GM18867 (cell line): Measurements from ENCODE around the gene ZNF552.

ENCODE experiments used
- ATAC-seq: cut with Tn5 transposase; IDR thresholded peaks from one replicate; pipeline ENCODE4 v1.9.1; 2021; ENCODE audit warnings: mild to moderate bottlenecking, moderate library complexity; ENCODE audit not compliant: unreplicated experiment

The ZNF552 gene

GRCh38 chr19:57779220-57779845 lies 35.4 kb downstream of the ZNF552 start:
- ATAC-seq = no peak

- ATAC-seq = no peak
These were observed 36.4 kb downstream of the ZNF552 start for GRCh38 chr19:57778336-57778735.

GRCh38 chr19:57776764-57777296 lies 37.9 kb downstream of the ZNF552 start:
- ATAC-seq = no peak

GRCh38 chr19:57773488-57773887 lies 41.2 kb downstream of the ZNF552 start:
- no peak for ATAC-seq

- ATAC-seq = no peak
These were observed 43.3 kb downstream of the ZNF552 start for GRCh38 chr19:57771417-57771816.

GRCh38 chr19:57769345-57770131 lies 45.2 kb downstream of the ZNF552 start, which contains the start of gene ZNF586:
Gene ZNF586 (plus strand): TSS chr19:57769676. CDS start chr19:57769843, 167 bp downstream.
- ATAC-seq = peak; percentile 95

GRCh38 chr19:57759096-57759495 lies 55.6 kb downstream of the ZNF552 start:
- no peak for ATAC-seq

- ATAC-seq = no peak
These were observed 56.8 kb downstream of the ZNF552 start for GRCh38 chr19:57757941-57758340.
